HepG2 (cell line): ENCODE measurements around the gene RAB5B. TPM values are rescaled to one million over a fixed set of nuclear protein-coding genes. Genes with fewer than 3 reads are reported as not detected.

Experiments used
- AKNA ChIP-seq: sonication (generic); formaldehyde crosslinking; IDR thresholded peaks from 2 replicates; pipeline ENCODE4 v1.4.0; 2020; ENCODE audit warnings: missing genetic modification reagents, borderline replicate concordance
- HBP1 ChIP-seq: IDR thresholded peaks from 2 replicates; pipeline ENCODE4 v1.6.1; 2016; ENCODE audit warnings: low read depth, control low read depth
- HNRNPH1 ChIP-seq: fragments of 200-400 bp; formaldehyde crosslinking; optimal IDR thresholded peaks from 2 replicates; pipeline ENCODE3; 2017; ENCODE audit warnings: mild to moderate bottlenecking, low read depth, low read length
- KAT8 ChIP-seq: IDR thresholded peaks from 2 replicates; pipeline ENCODE4 v1.6.1; 2016; ENCODE audit warnings: missing genetic modification reagents, missing compliant biosample characterization
- LCORL ChIP-seq, 2 experiments: fragments of 450-650 bp in 1 of 2; sonication (generic) in 1 of 2; formaldehyde crosslinking in 1 of 2; IDR thresholded peaks; 2 replicates each; pipeline versions ENCODE4 v1.5.0 to v1.6.1; 2017 to 2020; ENCODE audit warnings: antibody characterized with exemption in 1 of 2, missing genetic modification reagents in 1 of 2
- MIER2 ChIP-seq: IDR thresholded peaks from 2 replicates; pipeline ENCODE4 v1.6.1; 2016; ENCODE audit warnings: missing biosample characterization, missing genetic modification reagents
- MLLT10 ChIP-seq: sonication (generic); formaldehyde crosslinking; IDR thresholded peaks from 2 replicates; pipeline ENCODE4 v1.4.0; 2020; ENCODE audit warnings: missing genetic modification reagents
- MTF1 ChIP-seq: sonication (generic); formaldehyde crosslinking; IDR thresholded peaks from 2 replicates; pipeline ENCODE4 v1.5.0; 2020; ENCODE audit warnings: missing genetic modification reagents
- PHF20 ChIP-seq: sonication (generic); formaldehyde crosslinking; IDR thresholded peaks from 2 replicates; pipeline ENCODE4 v1.5.0; 2020; ENCODE audit warnings: mild to moderate bottlenecking, missing genetic modification reagents
- RCOR2 ChIP-seq: IDR thresholded peaks from 2 replicates; pipeline ENCODE4 v1.6.1; 2016; ENCODE audit warnings: missing biosample characterization, missing genetic modification reagents
- RFX1 ChIP-seq: fragments of 450-650 bp; IDR thresholded peaks from 2 replicates; pipeline ENCODE4 v1.6.1; 2017
- SAFB2 ChIP-seq: sonication (generic); formaldehyde crosslinking; IDR thresholded peaks from 2 replicates; pipeline ENCODE4 v1.5.1; 2020; ENCODE audit warnings: missing genetic modification reagents, low read depth, mild to moderate bottlenecking, borderline replicate concordance
- SIN3B ChIP-seq: fragments of 150-350 bp; IDR thresholded peaks from 2 replicates; pipeline ENCODE4 v1.6.1; 2014; ENCODE audit warnings: low read length
- THAP7 ChIP-seq: sonication (generic); formaldehyde crosslinking; IDR thresholded peaks from 2 replicates; pipeline ENCODE4 v1.8.1; 2023; ENCODE audit warnings: mild to moderate bottlenecking, missing genetic modification reagents
- ZBTB37 ChIP-seq: sonication (generic); formaldehyde crosslinking; IDR thresholded peaks from 2 replicates; pipeline ENCODE4 v1.4.0; 2020; ENCODE audit warnings: mild to moderate bottlenecking, missing genetic modification reagents
- ZKSCAN1 ChIP-seq: fragments of 150-350 bp; IDR thresholded peaks from 2 replicates; pipeline ENCODE4 v1.6.1; 2014; ENCODE audit warnings: low read length
- ZNF33B ChIP-seq: sonication (generic); formaldehyde crosslinking; IDR thresholded peaks from 2 replicates; pipeline ENCODE4 v1.5.1; 2020; ENCODE audit warnings: mild to moderate bottlenecking, missing genetic modification reagents
- ZNF670 ChIP-seq: sonication (generic); formaldehyde crosslinking; IDR thresholded peaks from 2 replicates; pipeline ENCODE4 v1.8.0; 2022; ENCODE audit warnings: mild to moderate bottlenecking, missing genetic modification reagents, borderline replicate concordance
- ZNF678 ChIP-seq: sonication (generic); formaldehyde crosslinking; IDR thresholded peaks from 2 replicates; pipeline ENCODE4 v1.4.0; 2020; ENCODE audit warnings: mild to moderate bottlenecking, missing genetic modification reagents
- ZNF709 ChIP-seq: sonication (generic); formaldehyde crosslinking; IDR thresholded peaks from 2 replicates; pipeline ENCODE4 v1.5.0; 2020; ENCODE audit warnings: mild to moderate bottlenecking, missing genetic modification reagents
- ZNF775 ChIP-seq: sonication (generic); formaldehyde crosslinking; IDR thresholded peaks from 2 replicates; pipeline ENCODE4 v1.4.0; 2020; ENCODE audit warnings: missing genetic modification reagents, mild to moderate bottlenecking, moderate library complexity, borderline replicate concordance
- polyA plus RNA-seq, 8 experiments: library from polyadenylated mRNA; depleted of rRNA in 3 of 8; stranded (reverse) in 7 of 8; unstranded in 1 of 8; fragments of >200 nt; fragmentation: Illumina TruSeq in 4 of 8; extraction: Trizol in 4 of 8; gene quantifications; 2 replicates each; pipeline versions ENCODE4 v1.2.1 to v1.2.3, GENCODE V29; 2011 to 2016; ENCODE audit warnings: low read depth in 4 of 8, missing spikeins in 1 of 8, mixed read lengths in 1 of 8; ENCODE audit not compliant: insufficient read depth in 1 of 8
- total RNA-seq, 5 experiments: library from RNA; depleted of rRNA; stranded (reverse); fragments of >200 nt; fragmentation: Illumina TruSeq; extraction: Trizol; gene quantifications; 2 replicates each; pipeline ENCODE4 v1.2.3, GENCODE V29; 2016; ENCODE audit warnings: low read depth in 1 of 5

Gene RAB5B
- total and polyA plus RNA-seq, 2 of the 13 experiments (the other 11 are each of a cell fraction or from before 2014, with no cell fraction given) = 26.0 to 68.3 TPM

GRCh38 chr12:55996715-55997534 is 23.0 kb downstream of the RAB5B start, which contains the start of gene SUOX (continued):
- no peak for TF ChIP-seq ZNF670
- 0 out of 2 replicates have a peak, but pooled peaks have one; percentile 23 for TF ChIP-seq PHF20 (CRISPR knock-in tag)
- peak; percentile 4; the same call in 1 of the 2 replicates for TF ChIP-seq SIN3B
- TF ChIP-seq ZNF678 (CRISPR knock-in tag) = no peak; the same call in 1 of the 2 replicates
- TF ChIP-seq SAFB2 (CRISPR knock-in tag) = no peak
- no peak for TF ChIP-seq ZNF775 (CRISPR knock-in tag)
- peak; percentile 76; the same call in 1 of the 2 replicates for TF ChIP-seq KAT8 (CRISPR knock-in tag)
- TF ChIP-seq THAP7 = no peak
- no peak for TF ChIP-seq ZNF33B (CRISPR knock-in tag)
- TF ChIP-seq MIER2 (CRISPR knock-in tag) = no peak
- no peak for TF ChIP-seq RCOR2
- no peak for TF ChIP-seq AKNA
- TF ChIP-seq RFX1 = peak; percentile 48; the same call in 1 of the 2 replicates
- no peak for TF ChIP-seq LCORL (IDR thresholded peaks at IDR 0.05)
- TF ChIP-seq LCORL (CRISPR knock-in tag; IDR thresholded peaks at IDR 0.05) = no peak; the same call in none of the 2 replicates
- peak; percentile 41 for TF ChIP-seq ZNF709 (CRISPR knock-in tag)
- TF ChIP-seq HBP1 (CRISPR knock-in tag) = no peak
- TF ChIP-seq ZBTB37 (CRISPR knock-in tag) = no peak
- no peak for TF ChIP-seq ZKSCAN1
- TF ChIP-seq HNRNPH1 = no peak
- peak; percentile 54; the same call in 1 of the 2 replicates for TF ChIP-seq MTF1 (CRISPR knock-in tag)
- no peak for TF ChIP-seq MLLT10 (CRISPR knock-in tag)
